NB4 (cell line): Measurements from ENCODE around the gene DENND1B.

Experiments used
- DNase-seq: peaks from one replicate; pipeline ENCODE4 v3.0.0; 2010; ENCODE audit warnings: low read depth
- H3K4me3 ChIP-seq: one replicate; pipeline ENCODE4 v1.5.1; 2011; ENCODE audit warnings: mild to moderate bottlenecking, low read depth, low read length, moderate library complexity
- CTCF ChIP-seq: IDR thresholded peaks from one replicate; pipeline ENCODE4 v1.5.1; 2012; ENCODE audit warnings: low read depth, low read length
- MAX ChIP-seq: IDR thresholded peaks from 2 replicates; pipeline ENCODE4 v1.6.1; 2011; ENCODE audit warnings: low read depth, low read length
- MYC ChIP-seq: IDR thresholded peaks from 2 replicates; pipeline ENCODE4 v1.6.1; 2011; ENCODE audit warnings: low read depth, low read length
- POLR2A ChIP-seq: IDR thresholded peaks from 2 replicates; pipeline ENCODE4 v1.6.1; 2011; ENCODE audit warnings: mild to moderate bottlenecking; ENCODE audit not compliant: insufficient read length; ENCODE audit errors: extremely low read depth

DENND1B gene

GRCh38 chr1:197781968-197782721 lies 6.9 kb upstream of the DENND1B start:
- TF ChIP-seq MYC = no peak
- no peak for TF ChIP-seq MAX
- no peak for DNase-seq
- no peak overlapping the region for H3K4me3 ChIP-seq

GRCh38 chr1:197779921-197780320 lies 4.6 kb upstream of the DENND1B start:
- H3K4me3 ChIP-seq = no peak overlapping the region
- no peak for DNase-seq
- TF ChIP-seq CTCF = no peak
- TF ChIP-seq MYC = no peak
- TF ChIP-seq MAX = no peak
- TF ChIP-seq POLR2A = no peak

GRCh38 chr1:197778366-197778945 lies 3.2 kb upstream of the DENND1B start:
- TF ChIP-seq POLR2A = no peak
- TF ChIP-seq MYC = no peak
- TF ChIP-seq MAX = no peak
- TF ChIP-seq CTCF = no peak
- no peak overlapping the region for H3K4me3 ChIP-seq
- no peak for DNase-seq

GRCh38 chr1:197776351-197777105 lies 1.2 kb upstream of the DENND1B start:
- H3K4me3 ChIP-seq = peak overlapping the region; percentile 0
- TF ChIP-seq POLR2A (no peak), MAX (no peak), CTCF (no peak), MYC (no peak)
- DNase-seq = peak; percentile 78

- H3K4me3 ChIP-seq = peak overlapping the region; percentile 94
- TF ChIP-seq POLR2A (peak; percentile 64), MYC (no peak)
- peak; percentile 78 for DNase-seq
Observed at GRCh38 chr1:197774466-197775281, 606 bp downstream of the DENND1B start.

- TF ChIP-seq MAX (no peak), MYC (no peak), POLR2A (no peak), CTCF (no peak)
- DNase-seq = peak; percentile 27
- H3K4me3 ChIP-seq = peak overlapping the region; percentile 94
Observed at GRCh38 chr1:197773856-197774255, 1.4 kb downstream of the DENND1B start.
